ENCODE data around the gene PCCB. TPM values are rescaled to one million over a fixed set of nuclear protein-coding genes. Genes with fewer than 3 reads are reported as not detected.
A peak's percentile ranks its signal among the peaks of the same experiment; 100 is the strongest.

The PCCB gene
- total and polyA plus RNA-seq, 2 donors (not counting 3 experiments of a cell fraction or from before 2014, with no cell fraction given): 28.6 to 36.5 TPM

- POLR2A ChIA-PET: no interaction called here
These were observed 30.8 kb downstream of the PCCB start for GRCh38 chr3:136280961-136281360.

GRCh38 chr3:136281966-136282520, 31.9 kb downstream of the PCCB start:
- no peak overlapping the region for H3K9ac ChIP-seq (replicated peaks; ENCODE audit: extremely low read depth, insufficient read depth, low read length)
- no peaks in the 10 kb centered on the region for H3K9me3 ChIP-seq (replicated peaks; ENCODE audit: control insufficient read depth, insufficient read depth, low read length)
- DNase-seq (ENCODE audit: low read depth, low spot score) (peak; percentile 8), FAIRE-seq (no peak)
- ChIA-PET CTCF (interaction anchor here (0.6 to 1.5 kb wide), 5 partner anchors 11 to 470 kb away, joined by 3 to 5 read pairs (median 3); partner anchors contain the start of gene STAG1), POLR2A (no interaction called here)
- dilution Hi-C loops (cut with MboI; ENCODE audit: extremely low pct_ligation_motif_present, low sequenced_read_pairs) (no loop called here), intact Hi-C loops (cut with micrococcal nuclease) (no loop called here)
- no TSS peak for BruUV-seq (replicated peaks)
- H3K4me3 ChIP-seq (replicated peaks in 1 of 3; ENCODE audit: insufficient read depth in 1 of 3, low read depth in 1 of 3, low read length in 3 of 3): no peak overlapping the region
- TF ChIP-seq MAX (IDR thresholded peaks at IDR 0.05; ENCODE audit: insufficient read depth, insufficient read length) (no peak), GATA2 (IDR thresholded peaks at IDR 0.05; ENCODE audit: insufficient read depth, insufficient read length, low read depth, low read length) (no peak), POLR2AphosphoS5 (IDR thresholded peaks at IDR 0.05; ENCODE audit: insufficient read depth, low read depth, low read length) (no peak), MYC (IDR thresholded peaks at IDR 0.05; ENCODE audit: low read depth, low read length) (no peak), CTCF (IDR thresholded peaks at IDR 0.05; ENCODE audit: extremely low read depth in 1 of 2, insufficient read depth in 1 of 2, low read depth in 1 of 2, low read length in 2 of 2) (no peak), POLR2A (IDR thresholded peaks at IDR 0.05; ENCODE audit: low read depth, low read length) (no peak), JUN (IDR thresholded peaks at IDR 0.05; ENCODE audit: borderline replicate concordance, insufficient read depth, insufficient read length, low read depth) (no peak)
- H3K27me3 ChIP-seq (ENCODE audit: control insufficient read depth in 2 of 2, insufficient read depth in 2 of 2, low read length in 2 of 2): no peaks in the 10 kb centered on the region
- no peak overlapping the region for H2AFZ ChIP-seq (ENCODE audit: low read depth, low read length)
- no peak overlapping the region for H3K27ac ChIP-seq (ENCODE audit: insufficient read depth, low read depth, low read length)
- H3K9me1 ChIP-seq (replicated peaks; ENCODE audit: control insufficient read depth, extremely low read depth, insufficient read depth, low read length): no peaks in the 10 kb centered on the region
- H3K4me2 ChIP-seq (ENCODE audit: insufficient read depth, low read length): no peak overlapping the region
- H4K20me1 ChIP-seq (replicated peaks; ENCODE audit: control insufficient read depth, extremely low read depth, insufficient read depth, low read length): no peaks in the 10 kb centered on the region
- H3K36me3 ChIP-seq (ENCODE audit: control insufficient read depth in 2 of 2, extremely low read depth in 1 of 2, insufficient read depth in 2 of 2, low read length in 2 of 2): no peaks in the 10 kb centered on the region
- no peaks in the 10 kb centered on the region for H3K4me1 ChIP-seq (ENCODE audit: control insufficient read depth, extremely low read depth, insufficient read depth, low read length)
- H3K79me2 ChIP-seq (ENCODE audit: control insufficient read depth, insufficient read depth, low read length): no peaks in the 10 kb centered on the region

More at GRCh38 chr3:136280961-136281360, 30.8 kb downstream of the PCCB start:
- no peak for TF ChIP-seq GATA2 (IDR thresholded peaks at IDR 0.05; ENCODE audit: insufficient read depth, insufficient read length, low read depth, low read length)
- TF ChIP-seq POLR2A (IDR thresholded peaks at IDR 0.05; ENCODE audit: low read depth, low read length): no peak
- H4K20me1 ChIP-seq (replicated peaks; ENCODE audit: control insufficient read depth, extremely low read depth, insufficient read depth, low read length): no peaks in the 10 kb centered on the region
- no peak overlapping the region for H3K4me3 ChIP-seq (replicated peaks in 1 of 3; ENCODE audit: insufficient read depth in 1 of 3, low read depth in 1 of 3, low read length in 3 of 3)
- no peaks in the 10 kb centered on the region for H3K27me3 ChIP-seq (ENCODE audit: control insufficient read depth in 2 of 2, insufficient read depth in 2 of 2, low read length in 2 of 2)
- no peak for FAIRE-seq
- H3K36me3 ChIP-seq (ENCODE audit: control insufficient read depth in 2 of 2, extremely low read depth in 1 of 2, insufficient read depth in 2 of 2, low read length in 2 of 2): no peaks in the 10 kb centered on the region
- H3K27ac ChIP-seq (ENCODE audit: insufficient read depth, low read depth, low read length): no peak overlapping the region
- intact Hi-C loops (cut with micrococcal nuclease): no loop called here
- H3K9me3 ChIP-seq (replicated peaks; ENCODE audit: control insufficient read depth, insufficient read depth, low read length): no peaks in the 10 kb centered on the region
- no peaks in the 10 kb centered on the region for H3K9me1 ChIP-seq (replicated peaks; ENCODE audit: control insufficient read depth, extremely low read depth, insufficient read depth, low read length)
- no TSS peak for BruUV-seq (replicated peaks)
- H3K9ac ChIP-seq (replicated peaks; ENCODE audit: extremely low read depth, insufficient read depth, low read length): no peak overlapping the region
- no peak overlapping the region for H3K4me2 ChIP-seq (ENCODE audit: insufficient read depth, low read length)
- no peak for DNase-seq (ENCODE audit: low read depth, low spot score)
- no peaks in the 10 kb centered on the region for H3K79me2 ChIP-seq (ENCODE audit: control insufficient read depth, insufficient read depth, low read length)
- H3K4me1 ChIP-seq (ENCODE audit: control insufficient read depth, extremely low read depth, insufficient read depth, low read length): no peaks in the 10 kb centered on the region
- no peak overlapping the region for H2AFZ ChIP-seq (ENCODE audit: low read depth, low read length)
- CTCF ChIA-PET: interaction anchor here (1.5 kb wide), 1 partner anchor 472 kb away, joined by 5 read pairs; the partner anchor contains the start of gene STAG1
- dilution Hi-C loops (cut with MboI; ENCODE audit: extremely low pct_ligation_motif_present, low sequenced_read_pairs): no loop called here

Data from endothelial cell of umbilical vein (primary cell).